Body of pancreas (tissue), 4 donors: Measurements from ENCODE around the gene HSPG2. TPM values are rescaled to one million over a fixed set of nuclear protein-coding genes. Genes with fewer than 3 reads are reported as not detected.

Source experiments
- ATAC-seq: fragments of 150-250 bp; one replicate; pipeline ENCODE4 v1.9.1; 2016
- DNase-seq, 4 donors: peaks; one replicate each; pipeline ENCODE4 v3.0.0-alpha.2; 2019
- H3K27ac ChIP-seq, 4 donors: fragments of 200-600 bp; sonication (generic); 1 replicate in 3 of 4; 2 replicates in 1 of 4; pipeline versions ENCODE4 v1.5.1 to v1.6.1; 2016 to 2019; ENCODE audit warnings: mild to moderate bottlenecking in 1 of 4, mixed read lengths in 1 of 4, moderate library complexity in 1 of 4
- H3K27me3 ChIP-seq, 2 donors: fragments of 200-600 bp; sonication (generic); one replicate each; pipeline ENCODE4 v1.6.0; 2016; ENCODE audit warnings: mild to moderate bottlenecking in 1 of 2
- H3K36me3 ChIP-seq, 2 donors: fragments of 200-600 bp; sonication (generic); replicated peaks in 1 of 2; 2 replicates each; pipeline ENCODE4 v1.5.1; 2016; ENCODE audit warnings: low read depth in 2 of 2; ENCODE audit not compliant: insufficient read depth in 1 of 2
- H3K4me1 ChIP-seq: fragments of 200-600 bp; sonication (generic); one replicate; pipeline ENCODE4 v1.6.0; 2016
- H3K4me3 ChIP-seq, 2 donors: fragments of 200-600 bp; sonication (generic); 1 replicate in 1 of 2; 2 replicates in 1 of 2; pipeline ENCODE4 v1.5.1; 2016 to 2019
- H3K9me3 ChIP-seq, 3 donors: fragments of 200-600 bp; sonication (generic); 1 replicate in 2 of 3; 2 replicates in 1 of 3; pipeline ENCODE4 v1.5.1; 2016
- POLR2A ChIP-seq, 3 donors: fragments of 450-650 bp; IDR thresholded peaks; one replicate each; pipeline ENCODE4 v1.6.1; 2016; ENCODE audit warnings: antibody characterized with exemption in 3 of 3, mild to moderate bottlenecking in 2 of 3
- WGBS, 2 donors: methylation state at CpG; one replicate each; pipeline ENCODE4 v1.1.5; 2017; 5-methylcytosine and 5-hydroxymethylcytosine counted together
- intact Hi-C: fragments of 100-400 bp; cut with DNase I; formaldehyde crosslinking; loops from one replicate; pipeline ENCODE4 v1.15.1; 2023
- total RNA-seq, 2 donors: library from RNA; depleted of rRNA; stranded (reverse); fragments of >200 nt; gene quantifications; one replicate each; pipeline ENCODE4 v1.1.0, GENCODE V29; 2016
- TF ChIP-seq, protein P1 (sequence below), 7 experiments: fragments of 450-650 bp in 4 of 7; fragments of 200-600 bp in 3 of 7; sonication (generic) in 3 of 7; IDR thresholded peaks; one replicate each; pipeline ENCODE4 v1.5.1; 2016 to 2019; ENCODE audit warnings: antibody characterized with exemption in 7 of 7

The HSPG2 gene
- total RNA-seq, 2 donors from 2014 or later = 87.7 to 179 TPM

GRCh38 chr1:21913763-21914162 lies 23.3 kb downstream of the HSPG2 start:
- no peak for DNase-seq
- intact Hi-C loops = no loop called here
- H3K36me3 ChIP-seq = no peaks in the 10 kb centered on the region
- ATAC-seq = no peak
- no peak for TF ChIP-seq POLR2A (IDR thresholded peaks at IDR 0.05)
- H3K9me3 ChIP-seq = no peaks in the 10 kb centered on the region
- 82 to 90% methylated on average over 4 to 5 of the region's 5 CpGs for WGBS, 2 donors
- H3K4me3 ChIP-seq = no peak overlapping the region
- peaks cover 50% of the 10 kb centered on the region for H3K4me1 ChIP-seq
- no peaks in the 10 kb centered on the region for H3K27me3 ChIP-seq
- peak overlapping the region; percentile 52 to 80 (median 62) for H3K27ac ChIP-seq

GRCh38 chr1:21913258-21913657 lies 23.9 kb downstream of the HSPG2 start:
- H3K27me3 ChIP-seq = no peaks in the 10 kb centered on the region
- no peak overlapping the region for H3K4me3 ChIP-seq
- H3K4me1 ChIP-seq = peaks cover 50% of the 10 kb centered on the region
- WGBS, 2 donors = 37 to 70% methylated on average over 5 to 8 of the region's 8 CpGs
- no peaks in the 10 kb centered on the region for H3K9me3 ChIP-seq
- H3K36me3 ChIP-seq = no peaks in the 10 kb centered on the region
- DNase-seq (peak in 1 of 4 donors; percentile 22), ATAC-seq (no peak)
- intact Hi-C loops = no loop called here
- H3K27ac ChIP-seq = peak overlapping the region; percentile 52 to 80 (median 62)
- TF ChIP-seq POLR2A (IDR thresholded peaks at IDR 0.05) = no peak
- TF ChIP-seq, protein P1, sequence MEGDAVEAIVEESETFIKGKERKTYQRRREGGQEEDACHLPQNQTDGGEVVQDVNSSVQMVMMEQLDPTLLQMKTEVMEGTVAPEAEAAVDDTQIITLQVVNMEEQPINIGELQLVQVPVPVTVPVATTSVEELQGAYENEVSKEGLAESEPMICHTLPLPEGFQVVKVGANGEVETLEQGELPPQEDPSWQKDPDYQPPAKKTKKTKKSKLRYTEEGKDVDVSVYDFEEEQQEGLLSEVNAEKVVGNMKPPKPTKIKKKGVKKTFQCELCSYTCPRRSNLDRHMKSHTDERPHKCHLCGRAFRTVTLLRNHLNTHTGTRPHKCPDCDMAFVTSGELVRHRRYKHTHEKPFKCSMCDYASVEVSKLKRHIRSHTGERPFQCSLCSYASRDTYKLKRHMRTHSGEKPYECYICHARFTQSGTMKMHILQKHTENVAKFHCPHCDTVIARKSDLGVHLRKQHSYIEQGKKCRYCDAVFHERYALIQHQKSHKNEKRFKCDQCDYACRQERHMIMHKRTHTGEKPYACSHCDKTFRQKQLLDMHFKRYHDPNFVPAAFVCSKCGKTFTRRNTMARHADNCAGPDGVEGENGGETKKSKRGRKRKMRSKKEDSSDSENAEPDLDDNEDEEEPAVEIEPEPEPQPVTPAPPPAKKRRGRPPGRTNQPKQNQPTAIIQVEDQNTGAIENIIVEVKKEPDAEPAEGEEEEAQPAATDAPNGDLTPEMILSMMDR (IDR thresholded peaks at IDR 0.05) = no peak

DNA sequence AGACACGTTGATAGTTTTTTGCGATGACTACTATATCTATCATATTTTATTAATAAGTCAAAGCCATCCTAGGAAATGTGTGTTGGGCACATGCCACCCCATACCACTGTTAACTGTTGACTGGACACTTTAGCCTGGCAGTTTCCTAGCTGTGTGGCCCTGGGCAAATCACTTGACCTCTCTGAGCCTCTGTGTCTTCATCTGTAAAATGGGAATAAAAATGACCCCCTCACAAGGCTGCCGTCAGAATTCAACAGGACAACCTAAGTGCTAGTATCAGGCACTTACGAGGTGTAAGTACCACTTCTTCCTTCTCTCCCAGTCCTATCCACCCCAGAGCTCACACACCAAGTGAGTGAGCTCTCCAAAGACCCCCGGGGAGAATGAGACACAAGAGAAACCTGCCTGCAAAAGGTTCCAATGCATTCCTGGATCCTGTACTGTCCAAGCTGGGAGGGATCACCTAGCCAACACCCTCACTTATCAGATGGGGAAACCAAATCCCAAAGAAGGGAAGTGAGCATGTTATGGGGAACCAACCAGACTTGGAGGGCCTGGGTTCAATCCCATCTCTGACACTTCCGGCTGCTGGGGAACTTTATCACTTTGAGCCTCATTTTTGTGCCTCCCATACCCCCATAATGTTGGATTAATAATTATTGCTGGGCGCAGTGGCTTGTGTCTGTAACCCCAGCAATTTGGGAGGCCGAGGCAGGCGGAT lies 24.9 kb downstream of the HSPG2 start:
- 84 to 94% methylated on average over 9 of the region's 9 CpGs for WGBS, 2 donors
- Histone ChIP-seq H3K4me3 (no peak overlapping the region), H3K27me3 (no peaks in the 10 kb centered on the region), H3K9me3 (no peaks in the 10 kb centered on the region), H3K4me1 (peaks cover 50% of the 10 kb centered on the region), H3K36me3 (no peaks in the 10 kb centered on the region), H3K27ac (peak overlapping the region; percentile 32 to 80 (median 62))
- no peak for DNase-seq
- no peak for ATAC-seq
- intact Hi-C loops = no loop called here
- TF ChIP-seq, protein P1 (IDR thresholded peaks at IDR 0.05) = no peak
- no peak for TF ChIP-seq POLR2A (IDR thresholded peaks at IDR 0.05)

GRCh38 chr1:21911205-21912001 lies 25.7 kb downstream of the HSPG2 start:
- no peak for TF ChIP-seq POLR2A (IDR thresholded peaks at IDR 0.05)
- TF ChIP-seq, protein P1 (IDR thresholded peaks at IDR 0.05) = no peak
- Histone ChIP-seq H3K27me3 (no peaks in the 10 kb centered on the region), H3K9me3 (no peaks in the 10 kb centered on the region), H3K4me1 (peaks cover 43% of the 10 kb centered on the region), H3K36me3 (no peaks in the 10 kb centered on the region), H3K4me3 (no peak overlapping the region), H3K27ac (peak overlapping the region; percentile 21 to 72 (median 48))
- intact Hi-C loops = no loop called here
- no peak for ATAC-seq
- WGBS, 2 donors = 66 to 96% methylated on average over 5 to 8 of the region's 10 CpGs
- DNase-seq = no peak

DNA sequence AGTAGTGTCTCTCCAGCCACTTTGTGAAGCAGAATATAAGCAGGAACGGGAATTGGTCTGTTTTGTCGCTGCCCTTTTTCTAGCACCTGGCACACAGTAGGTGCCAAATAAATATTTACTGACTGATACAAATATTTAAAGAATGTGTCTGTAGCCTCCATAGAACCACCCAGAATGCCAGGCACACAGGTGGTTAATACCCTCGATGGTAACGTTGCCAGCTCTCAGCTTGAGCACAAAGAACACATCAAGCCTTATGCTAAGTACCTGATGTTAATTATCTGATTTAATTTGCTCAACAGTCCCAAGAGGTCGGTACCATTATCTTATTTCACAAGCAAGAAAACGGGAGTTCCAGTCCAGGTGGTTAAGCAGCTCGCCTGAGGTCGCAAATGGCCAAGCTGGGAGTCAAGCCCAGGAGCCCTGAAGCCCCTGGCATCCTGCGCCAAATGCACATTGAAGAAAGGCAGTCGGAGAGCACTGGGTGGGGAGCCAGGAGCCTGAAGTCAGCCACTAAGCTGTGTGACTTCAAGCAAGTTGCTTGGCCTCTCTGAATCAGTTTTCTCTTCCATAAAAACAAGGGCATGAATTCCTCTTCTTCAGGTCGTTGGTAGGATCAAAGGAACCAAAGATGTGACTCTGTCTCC lies 26.4 kb downstream of the HSPG2 start:
- Histone ChIP-seq H3K4me3 (no peak overlapping the region), H3K27me3 (no peaks in the 10 kb centered on the region), H3K9me3 (no peaks in the 10 kb centered on the region), H3K27ac (peak overlapping the region in 2 of 4 donors; percentile 56 to 64), H3K36me3 (no peaks in the 10 kb centered on the region), H3K4me1 (peaks cover 45% of the 10 kb centered on the region)
- intact Hi-C loops = no loop called here
- WGBS, 2 donors = 65 to 66% methylated on average over 9 to 11 of the region's 11 CpGs
- ATAC-seq (no peak), DNase-seq (no peak)
- no peak for TF ChIP-seq POLR2A (IDR thresholded peaks at IDR 0.05)
- TF ChIP-seq, protein P1 (IDR thresholded peaks at IDR 0.05) = no peak
